Smooth muscle cell (in vitro differentiated cells): ENCODE measurements around the gene HMX1. TPM values are rescaled to one million over a fixed set of nuclear protein-coding genes. Genes with fewer than 3 reads are reported as not detected.

ENCODE experiments used
- DNase-seq: peaks from one replicate; lab custom pipeline; 2025; ENCODE audit not compliant: unreplicated experiment; lab: John Stamatoyannopoulos, UW
- H2AFZ ChIP-seq: fragments of 200-600 bp; sonication (generic); 2 replicates; pipeline ENCODE4 v1.6.0; 2016; ENCODE audit warnings: antibody characterized with exemption, low read depth, mild to moderate bottlenecking
- H3F3A ChIP-seq: fragments of 200-600 bp; sonication (generic); 2 replicates; pipeline ENCODE4 v1.6.0; 2017; ENCODE audit warnings: antibody characterized with exemption, low read depth
- H3K27ac ChIP-seq: fragments of 200-600 bp; sonication (generic); 2 replicates; pipeline ENCODE4 v1.5.1; 2016; ENCODE audit warnings: low read depth, mild to moderate bottlenecking
- H3K27me3 ChIP-seq: fragments of 200-600 bp; sonication (generic); 2 replicates; pipeline ENCODE4 v1.6.1; 2016; ENCODE audit warnings: low read depth, mild to moderate bottlenecking
- H3K36me3 ChIP-seq: fragments of 200-600 bp; sonication (generic); 2 replicates; pipeline ENCODE4 v1.5.1; 2016; ENCODE audit warnings: low read depth
- H3K4me1 ChIP-seq: fragments of 200-600 bp; sonication (generic); 2 replicates; pipeline ENCODE4 v1.5.1; 2016; ENCODE audit warnings: low read depth
- H3K4me2 ChIP-seq: fragments of 200-600 bp; sonication (generic); 2 replicates; pipeline ENCODE4 v1.6.0; 2016; ENCODE audit warnings: mild to moderate bottlenecking
- H3K4me3 ChIP-seq: fragments of 200-600 bp; sonication (generic); 2 replicates; pipeline ENCODE4 v1.5.1; 2016; ENCODE audit warnings: mild to moderate bottlenecking
- H3K79me2 ChIP-seq: fragments of 200-600 bp; sonication (generic); 2 replicates; pipeline ENCODE4 v1.6.0; 2016; ENCODE audit warnings: low read depth, mild to moderate bottlenecking
- H3K9ac ChIP-seq: fragments of 200-600 bp; sonication (generic); 2 replicates; pipeline ENCODE4 v1.6.0; 2016; ENCODE audit warnings: low read depth
- H3K9me3 ChIP-seq: fragments of 200-600 bp; sonication (generic); replicated peaks from 2 replicates; pipeline ENCODE4 v1.5.1; 2016; ENCODE audit warnings: low read depth
- H4K20me1 ChIP-seq: fragments of 200-600 bp; sonication (generic); 2 replicates; pipeline ENCODE4 v1.6.0; 2016; ENCODE audit warnings: low read depth
- WGBS: methylation state at CpG from one replicate; pipeline ENCODE4 v1.1.7; 2016; ENCODE audit warnings: low lambda C conversion rate; 5-methylcytosine and 5-hydroxymethylcytosine counted together
- polyA plus RNA-seq: library from polyadenylated mRNA; unstranded; fragments of >200 nt; fragmentation: Nextera tagmentation; extraction: Ambion mirVana; gene quantifications from 2 replicates; pipeline ENCODE4 v1.2.1, GENCODE V29; 2016
- total RNA-seq: library from RNA; depleted of rRNA; stranded (reverse); fragments of >200 nt; gene quantifications from 2 replicates; pipeline ENCODE4 v1.2.3, GENCODE V29; 2014
- TF ChIP-seq, protein P1 (sequence below): fragments of 200-600 bp; sonication (generic); IDR thresholded peaks from 2 replicates; pipeline ENCODE4 v1.5.1; 2017; ENCODE audit warnings: borderline replicate concordance, mild to moderate bottlenecking, antibody characterized with exemption; ENCODE audit not compliant: insufficient read depth, poor library complexity, severe bottlenecking

HMX1 gene
- total and polyA plus RNA-seq, 2 experiments from 2014 or later = not detected

DNA sequence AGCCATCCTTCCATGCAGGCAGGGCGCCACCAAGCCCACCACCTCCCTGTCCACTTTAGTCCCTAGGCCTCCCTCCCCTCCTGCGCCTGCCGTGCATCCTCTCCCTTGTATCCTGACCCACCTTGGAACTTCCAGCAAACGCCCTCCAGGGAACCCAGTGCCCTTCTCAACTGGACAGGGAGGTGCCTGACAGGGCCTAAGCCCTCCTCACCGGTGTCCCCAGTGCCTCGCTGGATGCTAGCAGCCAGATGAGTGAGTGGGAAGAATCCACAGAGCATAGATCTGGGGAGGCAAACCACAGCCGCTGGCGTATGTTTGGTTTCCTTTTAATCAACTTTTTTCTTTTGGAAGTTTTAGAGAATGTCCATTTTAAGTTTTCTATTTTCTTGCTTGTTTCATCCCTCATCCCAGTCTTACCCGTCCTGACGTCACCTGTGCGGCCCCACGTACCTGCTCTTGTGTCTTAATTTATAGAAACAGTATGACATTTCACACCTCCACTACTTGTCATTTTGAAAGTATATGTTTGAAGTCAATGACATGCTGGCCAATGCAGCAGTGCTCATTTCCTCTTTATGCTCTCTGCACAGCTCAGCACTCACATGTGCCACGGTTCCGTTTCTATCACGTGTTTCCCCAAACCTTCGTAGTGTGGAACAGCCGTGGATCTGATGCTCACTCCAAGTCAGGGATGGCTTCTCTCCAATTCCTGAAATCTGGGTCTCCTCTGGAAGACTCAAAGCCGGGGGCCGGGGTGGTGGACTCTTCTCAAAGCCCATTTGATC, 3.4 kb upstream of the HMX1 start:
- Histone ChIP-seq H3K4me3 (no peak overlapping the region), H3K79me2 (no peaks in the 10 kb centered on the region), H4K20me1 (no peaks in the 10 kb centered on the region), H3K9ac (no peak overlapping the region), H3K4me1 (no peaks in the 10 kb centered on the region), H3K36me3 (no peaks in the 10 kb centered on the region), H3K27ac (no peak overlapping the region), H3K9me3 (no peaks in the 10 kb centered on the region), H3K27me3 (peaks cover 97% of the 10 kb centered on the region), H3K4me2 (no peak overlapping the region), H2AFZ (no peak overlapping the region), H3F3A (no peaks in the 10 kb centered on the region)
- 67% methylated on average over 19 of the region's 19 CpGs for WGBS
- TF ChIP-seq, protein P1, sequence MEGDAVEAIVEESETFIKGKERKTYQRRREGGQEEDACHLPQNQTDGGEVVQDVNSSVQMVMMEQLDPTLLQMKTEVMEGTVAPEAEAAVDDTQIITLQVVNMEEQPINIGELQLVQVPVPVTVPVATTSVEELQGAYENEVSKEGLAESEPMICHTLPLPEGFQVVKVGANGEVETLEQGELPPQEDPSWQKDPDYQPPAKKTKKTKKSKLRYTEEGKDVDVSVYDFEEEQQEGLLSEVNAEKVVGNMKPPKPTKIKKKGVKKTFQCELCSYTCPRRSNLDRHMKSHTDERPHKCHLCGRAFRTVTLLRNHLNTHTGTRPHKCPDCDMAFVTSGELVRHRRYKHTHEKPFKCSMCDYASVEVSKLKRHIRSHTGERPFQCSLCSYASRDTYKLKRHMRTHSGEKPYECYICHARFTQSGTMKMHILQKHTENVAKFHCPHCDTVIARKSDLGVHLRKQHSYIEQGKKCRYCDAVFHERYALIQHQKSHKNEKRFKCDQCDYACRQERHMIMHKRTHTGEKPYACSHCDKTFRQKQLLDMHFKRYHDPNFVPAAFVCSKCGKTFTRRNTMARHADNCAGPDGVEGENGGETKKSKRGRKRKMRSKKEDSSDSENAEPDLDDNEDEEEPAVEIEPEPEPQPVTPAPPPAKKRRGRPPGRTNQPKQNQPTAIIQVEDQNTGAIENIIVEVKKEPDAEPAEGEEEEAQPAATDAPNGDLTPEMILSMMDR = no peak
- DNase-seq = no peak

DNA sequence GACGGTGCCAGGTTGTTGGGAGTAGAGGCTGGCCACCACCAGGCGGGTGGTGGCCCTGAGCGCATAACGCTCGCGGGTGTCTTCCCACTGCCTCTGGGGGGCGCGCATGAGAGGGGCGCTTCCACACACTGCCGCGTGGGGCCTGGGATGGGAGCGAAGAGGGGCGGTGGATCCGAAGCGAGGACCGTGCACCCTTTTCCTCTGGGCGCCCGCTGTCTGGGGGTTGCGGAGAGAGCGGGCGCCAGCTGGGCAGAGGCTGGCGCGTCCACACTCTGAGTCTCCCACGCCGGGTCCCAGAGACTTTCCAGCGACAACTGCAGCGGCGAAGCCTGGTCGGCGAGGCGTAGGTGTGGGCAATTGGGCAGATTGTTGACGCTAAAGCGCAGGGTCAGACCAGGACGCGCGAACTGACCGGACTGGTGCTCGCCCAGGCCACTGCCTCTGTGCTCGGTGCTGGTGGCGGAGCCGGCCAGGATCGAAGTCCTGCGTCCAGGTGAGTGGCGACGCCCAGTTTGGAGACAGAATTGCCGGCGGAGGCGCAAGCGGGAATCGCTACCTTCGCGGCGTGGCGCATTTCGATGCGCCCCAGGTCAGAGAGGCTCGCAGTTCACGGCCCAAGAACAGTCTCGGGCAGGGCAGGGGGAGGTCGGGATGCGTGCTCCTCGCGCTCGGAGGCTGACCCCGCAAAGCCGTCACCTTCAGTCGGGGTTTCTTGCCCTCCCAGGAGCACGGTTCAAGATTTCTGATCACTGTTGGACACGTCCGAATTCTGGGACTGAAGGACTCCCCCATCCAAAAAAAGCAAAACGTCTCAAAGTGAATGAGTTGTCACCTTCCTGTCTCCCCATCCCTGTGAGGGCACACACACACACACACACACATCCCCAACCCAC, 2.6 kb upstream of the HMX1 start:
- Histone ChIP-seq H3K27me3 (peaks cover 97% of the 10 kb centered on the region), H3K4me3 (no peak overlapping the region), H3K79me2 (no peaks in the 10 kb centered on the region), H3K4me1 (no peaks in the 10 kb centered on the region), H3K9me3 (no peaks in the 10 kb centered on the region), H3F3A (no peaks in the 10 kb centered on the region), H2AFZ (no peak overlapping the region), H3K27ac (no peak overlapping the region), H4K20me1 (no peaks in the 10 kb centered on the region), H3K4me2 (no peak overlapping the region), H3K9ac (no peak overlapping the region), H3K36me3 (no peaks in the 10 kb centered on the region)
- DNase-seq = no peak
- TF ChIP-seq, protein P1 = no peak
- WGBS = 21% methylated on average over 69 of the region's 71 CpGs

DNA sequence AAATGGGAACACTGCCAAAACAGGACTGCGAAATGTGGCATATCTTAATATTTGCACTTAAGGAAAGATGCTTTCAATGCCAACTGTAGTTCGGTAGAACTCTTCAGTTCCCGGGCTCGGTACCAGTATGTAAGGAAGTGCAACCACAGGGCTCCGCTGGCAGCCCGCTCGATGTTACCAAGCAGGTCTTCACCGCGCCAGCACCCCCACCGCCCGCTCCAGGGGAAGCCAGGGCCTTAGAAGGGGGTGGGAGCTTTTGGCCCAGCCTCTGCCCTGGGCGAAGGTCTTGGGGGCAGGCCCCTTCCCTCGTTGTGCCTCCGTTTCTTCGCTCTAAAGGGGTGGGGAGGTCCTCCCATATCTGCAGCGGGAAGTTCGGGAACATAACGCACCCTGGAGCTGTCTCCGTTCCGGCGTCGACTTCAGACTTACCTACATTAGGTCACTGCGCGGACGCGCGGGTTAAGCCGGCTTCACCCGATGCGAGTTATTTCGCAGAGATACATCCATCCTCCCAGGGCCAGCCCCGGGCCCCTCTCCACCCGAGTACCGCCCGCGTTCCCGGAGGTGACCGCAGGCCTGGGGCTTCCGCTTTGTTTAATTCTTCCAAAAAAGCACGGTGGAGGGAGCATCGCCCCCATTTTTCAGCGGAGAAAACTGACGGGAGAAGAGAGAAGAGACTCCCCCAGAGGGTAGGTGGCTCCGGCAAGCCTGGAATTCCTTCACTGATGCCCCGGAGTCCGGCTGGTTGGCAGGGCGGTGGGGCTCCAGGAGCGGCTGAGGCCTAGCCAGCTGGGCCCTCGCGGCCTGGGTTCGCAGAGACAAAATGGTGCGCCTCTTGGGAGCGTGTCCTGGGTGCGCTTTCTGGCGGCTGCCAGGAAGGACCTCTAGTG, 1.0 kb upstream of the HMX1 start:
- H4K20me1 ChIP-seq = no peaks in the 10 kb centered on the region
- peak overlapping the region; percentile 40 for H3K4me2 ChIP-seq
- no peaks in the 10 kb centered on the region for H3K36me3 ChIP-seq
- H3K27me3 ChIP-seq = peaks cover 97% of the 10 kb centered on the region
- H3K9me3 ChIP-seq = no peaks in the 10 kb centered on the region
- DNase-seq = no peak
- H3K79me2 ChIP-seq = no peaks in the 10 kb centered on the region
- peak overlapping the region; percentile 16 for H3K4me3 ChIP-seq
- no peak overlapping the region for H2AFZ ChIP-seq
- no peak overlapping the region for H3K27ac ChIP-seq
- no peaks in the 10 kb centered on the region for H3K4me1 ChIP-seq
- H3K9ac ChIP-seq = no peak overlapping the region
- H3F3A ChIP-seq = no peaks in the 10 kb centered on the region
- 12% methylated on average over 55 of the region's 55 CpGs for WGBS
- TF ChIP-seq, protein P1 = no peak
